A673 (cell line): Measurements from ENCODE around the gene COL5A1.

Source experiments
- EZH2 ChIP-seq: fragments of 200-600 bp; sonication (generic); IDR thresholded peaks from 2 replicates; pipeline ENCODE4 v1.6.1; 2017; ENCODE audit warnings: borderline replicate concordance, low read depth, mild to moderate bottlenecking, mixed read lengths, antibody characterized with exemption, low read length; ENCODE audit not compliant: poor library complexity, severe bottlenecking
- TF ChIP-seq, protein P1 (sequence below): fragments of 300-800, 200-600 bp; sonication (generic); conservative IDR thresholded peaks from 2 replicates; pipeline ENCODE4 v1.5.1; 2017; ENCODE audit warnings: low read depth, mild to moderate bottlenecking, antibody characterized with exemption, low read length, moderate library complexity, mixed read lengths

DNA sequence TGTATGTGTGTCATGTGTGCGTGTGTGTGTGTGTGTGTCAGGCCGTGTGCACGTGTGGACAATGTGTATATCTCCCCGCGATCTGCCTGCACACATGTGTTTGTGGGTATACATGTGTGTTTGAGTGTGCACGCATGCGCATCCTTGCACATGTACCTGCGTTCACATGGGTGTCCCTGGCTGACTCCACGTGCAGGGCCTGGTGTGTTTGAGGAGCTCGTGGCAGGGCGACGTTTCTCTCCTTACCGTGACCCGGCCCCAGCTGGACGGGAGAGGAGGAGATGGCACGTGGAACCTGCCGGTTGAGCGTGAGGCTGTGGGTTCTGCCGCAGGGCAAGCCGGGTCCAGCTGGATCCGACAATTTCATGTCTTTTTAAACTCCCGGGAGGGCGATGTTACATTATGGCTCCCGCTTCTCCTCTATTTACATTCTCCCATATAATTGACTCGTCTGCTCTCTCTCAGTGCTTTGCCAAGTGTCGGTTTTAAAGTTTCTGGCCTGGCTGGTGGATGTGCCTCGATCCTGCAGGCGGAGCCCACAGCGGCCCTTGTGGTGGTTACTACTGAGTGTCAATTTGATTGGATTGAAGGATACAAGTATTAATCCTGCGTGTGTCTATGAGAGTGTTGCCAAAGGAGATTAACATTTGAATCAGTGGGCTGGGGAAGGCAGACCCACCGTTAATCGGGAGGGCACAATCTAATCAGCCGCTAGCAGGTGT, 5.9 kb downstream of the COL5A1 start:
- TF ChIP-seq, protein P1, sequence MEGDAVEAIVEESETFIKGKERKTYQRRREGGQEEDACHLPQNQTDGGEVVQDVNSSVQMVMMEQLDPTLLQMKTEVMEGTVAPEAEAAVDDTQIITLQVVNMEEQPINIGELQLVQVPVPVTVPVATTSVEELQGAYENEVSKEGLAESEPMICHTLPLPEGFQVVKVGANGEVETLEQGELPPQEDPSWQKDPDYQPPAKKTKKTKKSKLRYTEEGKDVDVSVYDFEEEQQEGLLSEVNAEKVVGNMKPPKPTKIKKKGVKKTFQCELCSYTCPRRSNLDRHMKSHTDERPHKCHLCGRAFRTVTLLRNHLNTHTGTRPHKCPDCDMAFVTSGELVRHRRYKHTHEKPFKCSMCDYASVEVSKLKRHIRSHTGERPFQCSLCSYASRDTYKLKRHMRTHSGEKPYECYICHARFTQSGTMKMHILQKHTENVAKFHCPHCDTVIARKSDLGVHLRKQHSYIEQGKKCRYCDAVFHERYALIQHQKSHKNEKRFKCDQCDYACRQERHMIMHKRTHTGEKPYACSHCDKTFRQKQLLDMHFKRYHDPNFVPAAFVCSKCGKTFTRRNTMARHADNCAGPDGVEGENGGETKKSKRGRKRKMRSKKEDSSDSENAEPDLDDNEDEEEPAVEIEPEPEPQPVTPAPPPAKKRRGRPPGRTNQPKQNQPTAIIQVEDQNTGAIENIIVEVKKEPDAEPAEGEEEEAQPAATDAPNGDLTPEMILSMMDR = no peak
- no peak for TF ChIP-seq EZH2
